ENCODE results near the gene TCF7.

The TCF7 gene

DNA sequence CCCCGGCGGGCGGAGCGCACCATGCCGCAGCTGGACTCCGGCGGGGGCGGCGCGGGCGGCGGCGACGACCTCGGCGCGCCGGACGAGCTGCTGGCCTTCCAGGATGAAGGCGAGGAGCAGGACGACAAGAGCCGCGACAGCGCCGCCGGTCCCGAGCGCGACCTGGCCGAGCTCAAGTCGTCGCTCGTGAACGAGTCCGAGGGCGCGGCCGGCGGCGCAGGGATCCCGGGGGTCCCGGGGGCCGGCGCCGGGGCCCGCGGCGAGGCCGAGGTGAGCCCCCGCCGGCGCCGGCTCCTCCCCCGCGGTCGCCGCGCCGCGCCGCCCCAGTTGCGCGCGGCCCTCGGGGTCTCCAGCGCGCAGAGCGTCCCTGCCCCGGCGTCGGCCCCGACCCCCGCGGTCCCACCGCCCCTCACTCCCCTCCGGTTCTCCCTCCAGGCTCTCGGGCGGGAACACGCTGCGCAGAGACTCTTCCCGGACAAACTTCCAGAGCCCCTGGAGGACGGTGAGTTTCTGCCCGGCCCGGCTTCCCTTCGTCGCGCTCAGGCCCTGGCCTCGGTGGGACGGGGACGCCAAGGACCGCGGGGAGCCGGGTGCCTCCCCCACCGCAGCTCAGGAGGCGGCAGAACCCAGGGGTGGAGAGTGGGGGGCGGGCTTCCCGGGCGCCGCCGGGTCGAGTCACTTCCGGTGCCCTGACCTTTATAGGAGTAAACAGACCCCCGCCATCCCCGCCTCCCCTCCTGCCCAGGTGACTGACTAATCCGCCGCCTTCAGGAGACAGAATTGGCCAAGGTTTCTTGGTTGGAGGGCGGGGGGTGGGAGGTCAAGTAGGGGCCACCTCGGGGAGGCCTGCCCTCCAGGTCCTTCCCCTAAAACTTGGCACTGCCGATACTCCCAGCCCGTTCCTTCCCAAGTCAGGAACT lies 665 bp downstream of the TCF7 start:
- no peak for DNase-seq

DNA sequence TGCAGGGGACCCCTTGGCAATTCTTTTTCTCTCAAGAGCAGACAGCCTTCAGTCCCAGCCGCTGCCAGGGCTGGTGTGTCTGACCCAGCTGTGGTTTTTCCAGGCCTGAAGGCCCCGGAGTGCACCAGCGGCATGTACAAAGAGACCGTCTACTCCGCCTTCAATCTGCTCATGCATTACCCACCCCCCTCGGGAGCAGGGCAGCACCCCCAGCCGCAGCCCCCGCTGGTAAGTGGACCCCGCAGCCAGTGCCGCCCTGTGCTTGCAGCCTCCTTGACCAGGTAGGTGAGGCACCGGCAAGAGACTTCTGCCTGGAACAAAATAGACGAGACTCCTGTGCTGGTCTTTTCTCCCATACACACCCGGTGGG lies 1.3 kb downstream of the TCF7 start:
- no peak for DNase-seq

DNA sequence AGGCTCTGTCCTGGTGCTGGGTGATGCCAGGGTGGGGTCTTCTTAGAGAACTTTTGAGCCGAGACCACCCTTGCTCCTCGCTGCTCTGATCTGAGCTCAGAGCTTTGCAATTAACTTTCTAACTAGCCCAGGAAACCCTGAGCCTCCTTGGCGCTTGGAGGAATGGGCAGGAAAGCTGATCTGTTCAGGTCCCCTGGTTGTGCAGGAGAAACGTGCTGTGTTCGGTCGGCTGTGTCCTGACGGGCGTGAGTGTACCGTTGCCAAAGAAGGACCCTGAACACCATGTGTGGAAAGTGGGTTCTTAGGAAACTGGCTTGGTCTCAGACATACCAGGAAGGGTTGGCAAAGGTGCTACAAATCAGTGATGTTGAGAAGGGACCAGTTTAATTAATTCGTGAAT lies 1.8 kb downstream of the TCF7 start:
- DNase-seq, result no peak

DNA sequence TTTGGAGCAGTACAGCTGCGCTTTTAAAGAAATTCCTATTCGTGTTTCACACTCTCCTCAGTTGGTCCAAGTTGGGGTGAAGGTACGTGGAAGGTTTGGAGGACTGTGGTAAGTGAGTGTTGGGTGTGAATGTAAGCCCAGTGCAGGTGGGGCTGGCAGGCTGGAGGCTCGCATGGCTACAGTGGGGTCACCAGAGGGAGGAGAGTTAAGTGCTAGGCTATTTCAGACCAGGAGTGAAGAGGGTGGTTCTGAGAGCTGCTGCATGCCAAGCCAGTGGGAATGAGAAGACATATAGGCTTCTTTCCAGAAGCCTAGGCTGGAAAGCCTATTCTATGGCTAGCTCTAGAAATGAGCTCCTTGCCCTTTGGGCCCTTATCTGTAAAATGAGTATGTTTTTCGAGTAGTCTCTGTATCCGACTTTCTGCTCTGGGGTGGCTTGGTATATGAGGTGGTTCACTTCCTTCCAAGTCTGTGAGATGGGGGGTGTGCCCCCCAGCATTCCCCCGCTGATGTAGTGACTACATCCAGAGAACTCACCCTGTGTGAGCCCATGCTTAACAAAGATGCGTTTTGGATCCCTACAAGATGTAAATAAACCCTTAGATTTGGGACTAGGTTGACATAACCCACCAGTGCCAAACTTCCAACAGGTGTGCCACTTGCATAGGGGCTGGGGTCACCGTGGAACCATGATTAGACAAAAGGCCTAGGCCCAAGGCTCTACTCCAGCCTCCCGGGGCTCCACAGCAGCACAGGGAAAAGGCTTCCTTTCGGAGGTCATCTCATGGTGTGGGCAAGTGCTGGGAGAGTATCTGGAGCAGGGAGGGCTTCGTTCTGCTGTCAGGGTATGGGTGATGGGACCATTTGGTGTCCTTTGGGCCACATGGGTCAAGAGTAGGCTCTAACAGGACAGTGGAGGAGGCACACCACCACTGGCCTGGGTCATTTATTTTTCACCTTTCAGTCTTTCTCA lies 2.6 kb downstream of the TCF7 start:
- no peak for DNase-seq

DNA sequence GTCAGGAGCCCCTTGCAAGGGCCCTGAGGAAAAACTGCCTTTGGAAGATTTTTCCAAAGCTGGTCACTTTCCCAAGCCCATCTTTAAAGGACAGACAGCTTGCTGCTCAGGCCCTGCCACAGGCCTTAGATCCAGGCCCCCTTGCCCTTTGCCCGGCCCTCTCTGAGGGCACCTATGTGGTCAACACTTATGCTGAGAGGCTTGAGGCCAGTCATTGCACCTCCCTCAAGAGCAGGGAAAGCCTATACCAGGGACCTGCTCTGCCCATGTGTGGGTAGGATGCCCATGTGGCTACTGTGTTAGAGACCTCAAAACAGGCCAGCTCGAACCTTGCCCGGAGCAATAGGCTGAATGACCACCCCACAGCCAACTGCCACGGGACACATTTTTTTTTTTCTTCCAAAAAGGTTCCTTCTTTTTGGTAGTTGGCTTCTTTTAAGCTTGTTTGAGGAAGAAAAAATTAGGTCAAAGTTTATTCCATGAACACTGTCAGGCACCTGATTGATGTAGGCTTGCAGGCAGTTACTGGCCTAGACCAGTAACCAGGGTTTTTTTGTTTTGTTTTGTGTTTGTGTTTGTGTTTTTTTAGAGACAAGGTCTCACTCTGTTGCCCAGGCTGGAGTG lies 3.8 kb downstream of the TCF7 start:
- DNase-seq, result no peak

DNA sequence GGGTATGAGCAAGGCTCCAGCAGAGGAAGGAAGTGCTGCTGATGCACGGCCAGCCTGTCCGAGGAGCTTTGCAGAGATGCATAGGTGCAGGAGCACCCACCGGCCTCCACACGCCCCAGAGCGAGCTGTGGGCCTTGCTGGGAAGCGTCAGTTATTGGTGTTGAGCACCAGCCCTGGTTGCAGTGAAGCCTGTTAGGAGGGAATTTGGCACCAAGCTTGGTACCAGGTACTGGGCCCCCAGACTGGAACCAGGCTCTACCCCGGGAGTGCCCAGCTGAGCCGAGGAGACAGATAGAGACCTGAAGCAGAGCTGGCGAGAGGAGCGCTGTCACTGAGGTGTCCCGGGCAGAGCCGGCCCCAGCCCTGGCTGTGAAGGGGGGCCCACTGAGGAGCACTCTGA lies 5.2 kb downstream of the TCF7 start:
- no peak for DNase-seq

DNA sequence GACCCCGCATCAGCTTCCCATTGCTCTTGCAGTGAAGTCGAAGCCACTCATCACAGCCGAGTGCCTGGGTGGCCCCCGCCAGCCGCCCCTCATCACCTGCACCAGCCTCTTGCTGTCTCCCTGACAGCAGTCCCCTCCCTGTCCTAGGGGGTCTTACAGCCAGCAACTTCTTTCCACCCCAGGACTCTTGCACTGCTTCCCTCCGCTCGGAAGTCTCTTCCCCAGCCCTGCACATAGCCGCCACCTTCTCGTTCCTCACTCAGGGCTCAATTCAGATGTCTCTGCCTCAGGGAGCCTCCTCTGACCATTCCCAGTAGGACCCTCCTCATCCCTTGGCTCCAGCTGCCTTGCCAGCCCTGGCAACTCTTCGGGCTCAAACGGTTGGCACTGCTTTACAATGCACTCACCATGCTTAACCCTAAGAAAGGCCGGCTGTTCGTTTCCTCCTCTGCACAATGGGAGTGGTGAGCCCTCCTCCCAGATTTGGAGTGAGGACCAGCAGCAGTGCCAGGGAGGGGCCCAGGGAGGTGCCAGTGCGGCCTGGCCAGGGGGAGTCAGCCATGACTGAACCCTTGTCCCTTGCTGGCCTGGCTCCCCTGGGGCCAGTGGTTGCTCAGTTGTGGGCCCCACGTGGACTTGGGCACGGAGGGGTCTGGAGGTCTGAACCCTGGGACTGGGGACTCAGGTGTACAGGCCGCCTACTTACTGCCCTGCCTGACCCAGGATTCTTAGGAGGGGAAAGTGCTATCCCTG lies 6.1 kb downstream of the TCF7 start:
- DNase-seq, result no peak

DNA sequence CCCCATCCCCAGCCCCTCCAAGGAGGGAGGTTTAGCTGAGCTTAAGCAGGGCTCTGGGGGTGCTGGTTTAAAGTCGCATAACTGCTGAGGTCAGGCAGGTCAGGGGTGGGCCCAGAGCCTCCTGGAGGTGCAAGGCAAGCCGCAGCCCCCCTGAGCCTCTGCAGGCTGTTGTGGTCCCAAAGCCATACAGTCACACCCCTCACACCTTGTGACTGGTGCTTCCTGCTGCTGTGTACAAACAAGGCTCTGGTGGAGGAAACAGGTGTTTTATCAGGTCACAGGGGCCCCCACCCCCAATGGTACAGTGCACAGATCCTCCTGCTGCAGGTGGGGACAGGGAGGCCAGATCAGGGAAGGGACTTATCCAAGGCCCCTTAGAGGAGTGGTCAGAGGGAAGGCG lies 8.0 kb downstream of the TCF7 start:
- DNase-seq, result no peak

DNA sequence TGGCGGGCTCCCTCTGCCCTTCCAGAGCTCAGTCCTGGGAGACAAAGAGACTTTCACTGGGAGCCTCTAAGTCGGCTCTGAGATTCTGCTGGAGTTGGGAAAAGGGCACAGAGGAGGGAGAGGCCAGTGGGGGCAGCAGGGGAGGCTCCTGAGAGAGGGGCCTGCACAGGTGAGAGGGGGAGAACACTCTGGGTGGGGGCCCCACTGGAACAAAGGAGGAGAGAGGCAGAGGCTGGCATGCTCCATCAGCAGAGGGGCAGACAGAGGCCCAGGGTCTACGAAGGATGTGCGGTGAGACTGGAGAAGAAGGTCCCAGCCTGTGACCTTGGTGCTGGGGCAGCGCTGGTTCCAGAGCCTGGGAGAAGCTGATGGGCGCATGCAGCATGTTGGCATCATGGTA lies 8.9 kb downstream of the TCF7 start:
- no peak for DNase-seq

DNA sequence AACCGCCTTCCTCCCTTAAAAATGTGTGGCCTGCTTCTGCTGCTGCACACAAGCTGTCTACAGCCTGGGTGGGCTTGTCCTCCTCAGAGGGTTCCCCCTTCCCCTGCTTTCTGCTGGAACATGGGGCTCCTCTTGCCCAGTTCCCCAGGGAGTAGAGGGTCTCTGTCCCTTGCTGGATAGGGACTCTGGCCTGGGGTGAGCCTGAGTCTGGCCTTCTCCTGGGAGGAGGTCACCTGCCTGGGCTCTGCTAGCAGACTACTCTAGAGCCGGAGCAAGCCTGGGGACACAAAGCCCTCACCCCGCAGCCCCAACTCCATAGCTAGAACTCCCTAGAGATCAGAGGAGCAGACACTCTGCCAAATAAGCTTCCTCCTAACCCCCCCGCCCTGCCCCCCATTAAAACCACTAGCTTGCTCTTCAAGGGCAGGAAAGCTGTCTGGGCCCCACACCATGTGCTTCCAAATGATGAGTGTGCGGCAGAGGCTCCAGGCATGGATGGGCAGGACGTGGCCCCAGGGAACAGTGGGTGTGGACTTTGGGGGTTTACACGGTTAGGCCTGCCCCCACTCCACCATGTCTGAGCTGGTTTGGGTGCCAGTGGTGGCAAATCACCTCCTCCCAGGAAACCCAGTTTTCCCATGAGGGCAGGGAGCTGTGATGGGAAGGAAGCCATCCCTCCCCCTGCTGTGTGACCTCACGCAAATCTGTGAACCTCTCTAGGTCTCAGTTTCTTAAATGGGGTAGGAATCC lies 10.0 kb downstream of the TCF7 start:
- no peak for DNase-seq

DNA sequence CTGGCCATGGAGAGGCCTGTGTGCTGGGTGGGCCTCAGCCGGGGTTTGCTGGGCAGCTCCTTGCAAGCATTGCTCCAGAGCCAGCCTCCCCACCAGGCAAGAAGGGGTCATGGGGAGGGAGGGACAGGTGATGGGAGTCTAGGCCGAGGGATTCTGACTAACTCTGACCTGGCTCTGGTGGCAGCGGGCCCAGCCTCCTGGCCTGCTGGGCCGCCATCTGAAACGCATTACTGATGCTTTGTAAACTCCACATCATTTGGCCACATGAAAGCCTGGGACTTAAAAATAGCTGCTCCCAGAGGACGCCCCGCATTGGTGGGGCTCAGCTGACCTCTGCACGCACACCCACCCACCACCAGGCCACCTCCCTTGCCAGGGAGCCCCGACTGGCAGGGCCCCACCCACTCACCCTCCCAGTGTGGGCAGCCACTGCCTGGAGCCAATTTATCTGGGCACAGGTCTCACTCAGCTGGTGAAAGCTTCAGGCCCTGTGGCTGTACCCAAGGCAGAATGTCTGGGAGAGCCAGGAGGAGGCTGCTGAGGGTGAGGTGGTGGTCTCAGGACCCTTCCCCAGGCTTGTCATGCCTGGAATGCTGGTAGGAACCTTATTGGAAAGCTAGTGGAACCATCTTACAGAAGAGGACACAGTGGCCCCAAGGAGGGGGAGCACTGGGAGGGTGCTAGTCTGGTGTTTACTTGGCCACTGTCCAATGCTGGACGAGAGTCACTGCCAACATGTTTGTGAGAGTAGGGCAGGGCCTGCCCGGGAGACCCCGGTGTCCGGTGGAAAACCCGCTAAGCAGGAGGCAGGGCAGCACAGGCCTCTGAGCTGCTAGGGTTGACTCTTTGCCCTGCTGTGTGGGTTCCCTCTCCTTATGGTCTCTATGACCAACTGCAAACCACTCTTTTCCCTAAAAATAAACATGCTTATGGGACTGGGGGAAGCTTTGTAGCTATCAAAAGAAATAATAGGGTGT lies 10.8 kb downstream of the TCF7 start:
- DNase-seq, result no peak

DNA sequence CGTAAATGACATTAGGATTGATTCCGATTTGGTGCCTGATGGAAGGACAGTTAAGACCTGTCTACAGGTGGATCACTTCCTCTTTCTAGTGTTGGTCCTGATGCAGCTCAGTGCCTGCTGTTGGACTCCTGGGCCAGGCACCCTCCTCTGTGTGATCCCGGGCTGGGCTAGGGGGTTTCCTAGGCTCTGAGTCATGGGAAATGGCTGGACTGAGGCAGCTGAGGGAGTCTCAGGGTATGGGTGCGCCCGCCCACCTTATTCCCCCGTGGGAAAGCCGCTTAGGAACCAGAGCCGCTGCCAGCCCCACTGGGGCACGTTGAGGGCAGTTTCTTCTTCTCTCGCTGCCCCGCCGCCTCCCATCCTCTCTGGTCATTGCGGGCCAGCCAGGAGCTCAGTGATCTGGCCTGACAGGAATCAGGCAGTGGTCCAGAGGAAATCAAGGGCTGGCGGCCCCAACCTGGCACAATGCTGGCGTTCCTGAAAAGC lies 12.9 kb downstream of the TCF7 start:
- DNase-seq, result no peak

DNA sequence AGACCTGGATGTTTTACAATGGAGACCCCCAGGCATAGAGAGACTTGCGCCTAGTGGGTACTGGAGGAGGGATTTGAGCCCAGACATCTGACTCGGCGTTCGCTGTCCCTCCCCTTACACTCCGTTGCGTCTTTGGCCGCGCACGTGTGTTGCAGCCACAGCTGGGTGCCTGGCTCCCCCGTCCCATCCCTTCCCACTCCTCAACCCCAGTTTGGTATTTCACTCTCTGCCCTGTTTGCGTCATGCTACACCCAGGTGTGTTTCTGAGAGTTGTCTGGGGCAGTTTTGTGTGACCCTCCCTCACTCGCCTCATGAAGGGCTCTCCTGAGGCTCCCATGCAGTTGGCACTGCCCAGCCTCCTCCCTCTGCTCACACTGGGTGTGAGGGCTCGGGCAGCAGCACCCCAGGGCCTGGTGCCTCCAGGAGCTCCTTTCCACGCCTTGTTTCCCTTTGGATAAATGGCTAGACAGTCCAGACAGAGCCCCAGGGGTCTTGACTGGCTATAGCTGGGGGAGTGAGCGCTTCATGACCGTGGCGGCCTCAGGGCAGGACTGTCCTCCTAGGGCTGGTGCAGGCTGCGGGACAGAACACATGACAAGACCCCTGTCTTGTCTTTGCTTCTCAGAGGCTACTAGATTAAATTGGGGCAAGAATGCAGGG lies 13.6 kb downstream of the TCF7 start:
- DNase-seq, result no peak

DNA sequence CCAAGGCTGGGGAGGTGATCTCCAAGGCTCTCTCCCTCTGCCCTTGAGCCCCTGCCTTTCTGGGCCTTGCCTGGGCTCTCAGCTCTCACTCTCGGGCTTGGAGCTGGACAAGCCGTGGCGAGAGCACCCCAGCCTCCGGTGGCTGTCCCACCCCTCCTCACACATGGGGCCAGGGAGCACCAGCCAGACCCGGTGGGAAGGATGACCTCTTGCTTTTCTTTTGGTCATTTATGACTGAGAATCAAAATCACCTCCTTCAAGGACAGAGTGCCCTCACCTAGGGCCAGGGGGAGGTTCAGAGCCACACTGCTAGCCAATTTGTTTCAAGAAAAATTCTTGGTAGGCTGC lies 14.1 kb downstream of the TCF7 start:
- no peak for DNase-seq

DNA sequence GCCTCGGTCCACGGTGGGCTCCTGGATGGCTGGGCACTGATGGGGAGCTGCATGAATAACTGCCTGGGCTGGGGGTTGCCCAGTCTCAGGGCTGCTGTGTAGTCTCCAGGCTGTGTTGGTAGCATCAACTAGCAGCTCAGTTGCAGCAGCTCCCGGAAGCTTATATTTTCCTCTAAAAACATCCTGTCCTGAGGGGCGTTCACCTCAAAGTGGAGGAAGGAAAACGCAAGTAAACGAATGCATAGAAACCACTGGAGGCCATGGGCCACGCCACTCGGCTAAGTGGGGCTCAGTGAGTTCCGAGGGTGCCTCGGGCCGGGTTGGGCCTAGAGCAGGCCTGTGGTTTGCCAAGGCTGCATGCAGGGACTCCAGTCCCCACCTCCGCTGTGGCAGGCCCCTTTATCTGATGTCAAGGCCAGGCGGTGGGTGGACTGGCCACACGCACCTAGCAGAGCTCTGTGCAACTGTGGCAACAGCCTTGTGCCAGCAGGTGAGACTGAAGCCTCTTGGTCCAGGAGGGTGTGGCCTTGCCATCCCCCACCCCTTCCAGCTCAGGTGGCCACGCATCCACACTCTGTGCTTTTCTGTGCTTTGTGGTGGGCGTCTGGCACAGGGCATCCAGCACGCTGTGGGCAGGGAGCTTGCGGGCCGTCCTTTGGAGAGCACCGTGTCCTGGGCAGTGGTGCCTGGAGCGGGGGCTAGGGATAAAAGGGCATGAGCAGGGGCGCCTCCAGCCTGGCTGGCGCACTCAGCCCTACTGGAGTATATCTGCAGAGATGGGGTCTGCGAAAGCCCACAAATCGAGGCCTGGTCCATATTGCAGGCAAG lies 15.1 kb downstream of the TCF7 start:
- DNase-seq, result no peak

DNA sequence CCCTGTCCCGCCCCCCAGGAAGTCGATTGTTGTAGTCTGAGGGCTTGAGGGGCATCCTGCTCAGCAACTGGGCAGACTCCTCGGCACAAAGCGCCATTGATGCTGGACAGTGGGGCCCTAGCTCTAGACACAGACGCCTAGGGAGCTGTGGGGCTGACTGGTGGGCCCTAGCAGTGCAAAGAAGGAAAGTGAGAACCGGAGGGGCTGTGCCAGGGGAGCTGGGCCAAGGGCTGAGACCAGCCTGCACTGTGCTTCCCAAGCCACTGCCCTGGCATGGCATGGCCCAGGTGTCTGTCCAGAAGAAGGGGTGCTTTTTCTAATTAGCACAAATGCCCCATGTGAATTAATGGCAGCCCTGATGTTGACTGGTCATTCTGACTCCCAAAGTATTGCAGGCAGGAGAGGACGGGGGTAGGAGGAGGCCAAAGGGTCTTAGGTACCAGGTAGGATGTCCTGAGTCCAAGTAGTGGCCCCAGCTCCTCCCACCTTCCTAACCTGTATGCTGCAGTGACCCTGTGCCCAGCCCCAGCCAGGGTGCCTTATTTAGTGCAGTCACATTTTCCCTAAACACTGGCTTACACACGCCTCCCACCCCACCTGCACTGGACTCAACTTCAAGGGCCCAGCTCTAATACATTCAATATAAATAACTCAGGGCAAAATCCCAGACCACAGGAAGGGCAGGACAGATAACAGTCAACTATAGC lies 15.9 kb downstream of the TCF7 start:
- no peak for DNase-seq

DNA sequence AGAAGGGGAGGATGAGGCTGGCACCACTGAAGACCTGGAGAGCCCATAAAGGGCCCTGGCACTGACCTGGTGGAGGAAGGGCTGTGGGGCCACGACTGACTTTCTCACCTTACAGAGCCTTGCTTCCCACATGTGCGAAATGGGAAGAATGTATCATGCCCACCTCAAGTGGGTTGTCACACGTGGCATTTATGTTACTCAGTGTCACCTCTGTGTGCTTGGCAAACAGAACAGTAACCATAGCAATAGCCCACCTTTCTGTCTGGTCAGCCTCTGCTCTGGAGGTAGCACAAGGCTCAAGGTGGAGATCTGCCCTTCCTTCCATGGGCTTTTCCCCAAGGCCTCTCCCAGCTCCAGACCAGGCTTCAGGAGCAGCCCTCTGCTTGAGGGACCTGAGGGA lies 16.7 kb downstream of the TCF7 start:
- no peak for DNase-seq

DNA sequence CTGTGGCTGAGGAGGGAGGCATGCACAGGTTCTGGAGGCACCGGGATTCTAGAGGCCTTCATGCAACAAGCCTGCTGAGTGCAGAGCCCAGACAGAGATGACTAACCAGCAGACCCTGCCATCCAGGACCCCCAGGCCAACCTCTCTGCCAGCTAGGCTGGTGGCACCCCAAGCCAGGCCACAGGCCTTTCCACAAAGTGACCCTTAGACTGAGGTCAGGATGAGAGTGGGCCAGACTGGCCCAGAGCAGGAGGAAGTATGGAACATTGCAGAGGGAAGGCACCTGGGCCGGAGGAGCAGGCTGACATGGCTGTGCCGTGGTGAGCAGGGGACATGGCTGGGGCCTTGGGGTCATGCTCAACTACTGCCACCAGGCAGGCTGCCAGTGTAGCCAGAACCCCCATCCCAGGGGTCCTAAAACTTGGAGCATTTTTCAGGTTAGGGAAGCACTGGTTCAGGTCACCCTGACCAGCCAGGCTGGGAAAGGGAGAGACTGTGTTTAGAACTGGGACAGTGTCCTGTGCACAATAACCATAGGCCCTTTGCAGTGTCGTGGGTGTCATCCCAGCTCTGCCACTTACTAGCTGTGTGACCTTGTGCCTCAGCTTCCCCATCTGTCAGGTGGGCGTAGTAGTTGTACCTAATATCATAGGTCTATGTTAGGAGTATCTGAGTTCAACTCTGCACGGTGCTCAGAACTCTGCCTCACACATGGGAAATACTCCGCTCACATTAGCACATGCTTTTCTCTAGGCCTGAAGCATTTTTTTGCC lies 17.3 kb downstream of the TCF7 start:
- DNase-seq, result no peak

Data from NCI-H510A (cell line).